GF-D8 (cell line): Measurements from ENCODE around the gene IQCK.

ENCODE experiments used
- DNase-seq: peaks from one replicate; lab custom pipeline; 2025; lab: John Stamatoyannopoulos, UW

The IQCK gene

GRCh38 chr16:19804538-19805323, 86.7 kb downstream of the IQCK start:
- peak; percentile 68 for DNase-seq

- DNase-seq = no peak
These were observed 87.5 kb downstream of the IQCK start for GRCh38 chr16:19805459-19806162.

GRCh38 chr16:19808061-19808641, 90.1 kb downstream of the IQCK start:
- DNase-seq = no peak

GRCh38 chr16:19809121-19809635, 91.1 kb downstream of the IQCK start:
- DNase-seq = peak; percentile 64

- no peak for DNase-seq
These were observed 91.6 kb downstream of the IQCK start for GRCh38 chr16:19809693-19810092.

- no peak for DNase-seq
These were observed 93.0 kb downstream of the IQCK start for GRCh38 chr16:19810817-19811731.

GRCh38 chr16:19812986-19813385, 94.9 kb downstream of the IQCK start:
- DNase-seq = no peak

- no peak for DNase-seq
These were observed 97.3 kb downstream of the IQCK start for GRCh38 chr16:19815418-19815817.

GRCh38 chr16:19817122-19817521, 99.1 kb downstream of the IQCK start:
- no peak for DNase-seq

- no peak for DNase-seq
These were observed 99.8 kb downstream of the IQCK start for GRCh38 chr16:19817875-19818274.

- no peak for DNase-seq
These were observed 104.5 kb downstream of the IQCK start for GRCh38 chr16:19822533-19822932.

GRCh38 chr16:19823322-19823721, 105.3 kb downstream of the IQCK start:
- no peak for DNase-seq

GRCh38 chr16:19824216-19824615, 106.1 kb downstream of the IQCK start:
- DNase-seq = no peak

- DNase-seq = no peak
These were observed 112.0 kb downstream of the IQCK start for GRCh38 chr16:19829844-19830692.

- DNase-seq = no peak
These were observed 113.0 kb downstream of the IQCK start for GRCh38 chr16:19830902-19831560.

- no peak for DNase-seq
These were observed 113.6 kb downstream of the IQCK start for GRCh38 chr16:19831678-19832077.

GRCh38 chr16:19833176-19833575, 115.1 kb downstream of the IQCK start:
- no peak for DNase-seq

GRCh38 chr16:19833581-19833980, 115.5 kb downstream of the IQCK start:
- DNase-seq = no peak

- no peak for DNase-seq
These were observed 117.1 kb downstream of the IQCK start for GRCh38 chr16:19835196-19835595.

GRCh38 chr16:19835968-19836421, 117.9 kb downstream of the IQCK start:
- DNase-seq = no peak
